Left kidney (tissue), 2 donors: Measurements from ENCODE around the gene ERGIC1. TPM values are rescaled to one million over a fixed set of nuclear protein-coding genes. Genes with fewer than 3 reads are reported as not detected.

ENCODE experiments used
- DNase-seq: peaks from one replicate; pipeline ENCODE4 v3.0.0-alpha.2; 2013
- polyA plus RNA-seq: library from polyadenylated mRNA; unstranded; fragments of 120-200 nt; gene quantifications from one replicate; pipeline ENCODE4 v1.2.1, GENCODE V29; 2013; ENCODE audit not compliant: insufficient read length

Gene ERGIC1
- polyA plus RNA-seq, 1 donor, result 122 TPM

DNA sequence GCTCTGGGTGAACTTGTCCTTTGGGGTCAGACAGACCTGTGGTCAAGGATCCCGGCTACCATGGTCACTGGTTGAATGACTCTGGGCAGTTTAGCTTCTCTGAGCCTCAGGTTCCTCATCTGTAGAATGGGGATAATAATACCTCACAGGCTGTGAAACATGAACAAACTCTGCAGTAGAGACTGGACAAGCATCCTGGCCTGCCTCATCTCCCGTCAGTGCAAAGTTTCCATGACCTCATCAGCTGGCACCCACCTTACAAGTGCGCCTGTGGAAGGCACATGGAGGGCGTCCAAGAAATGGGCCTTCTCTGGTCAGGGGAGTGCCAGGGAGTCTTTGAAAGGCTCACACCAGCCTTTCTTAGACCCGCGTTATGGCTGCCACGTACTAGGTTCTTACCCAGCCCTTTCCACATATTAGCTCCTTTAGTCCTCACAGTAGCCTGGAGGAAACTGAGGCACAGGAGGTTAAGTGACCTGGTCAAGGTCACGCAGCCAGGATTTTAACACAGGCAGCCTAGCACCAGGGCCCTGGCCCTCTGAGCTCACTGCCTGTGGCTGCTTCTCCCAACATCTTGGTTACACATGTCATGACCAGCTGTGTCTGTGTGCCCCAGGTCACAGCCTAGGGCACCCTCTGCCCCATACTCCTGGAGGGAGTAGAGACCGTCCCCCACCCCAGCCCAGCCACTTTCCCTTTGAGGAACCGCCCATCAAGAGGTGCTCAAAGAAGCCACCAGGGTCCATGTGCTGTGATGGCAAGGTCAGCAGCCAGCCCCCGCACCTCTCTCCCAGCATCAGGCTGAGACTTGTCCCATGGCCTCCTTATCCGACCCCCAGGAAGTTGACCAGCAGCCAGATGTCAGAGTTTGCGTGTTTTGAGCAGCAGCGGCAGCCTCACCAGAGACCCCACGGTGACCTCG is 85.7 kb downstream of the ERGIC1 start:
- DNase-seq, result no peak

DNA sequence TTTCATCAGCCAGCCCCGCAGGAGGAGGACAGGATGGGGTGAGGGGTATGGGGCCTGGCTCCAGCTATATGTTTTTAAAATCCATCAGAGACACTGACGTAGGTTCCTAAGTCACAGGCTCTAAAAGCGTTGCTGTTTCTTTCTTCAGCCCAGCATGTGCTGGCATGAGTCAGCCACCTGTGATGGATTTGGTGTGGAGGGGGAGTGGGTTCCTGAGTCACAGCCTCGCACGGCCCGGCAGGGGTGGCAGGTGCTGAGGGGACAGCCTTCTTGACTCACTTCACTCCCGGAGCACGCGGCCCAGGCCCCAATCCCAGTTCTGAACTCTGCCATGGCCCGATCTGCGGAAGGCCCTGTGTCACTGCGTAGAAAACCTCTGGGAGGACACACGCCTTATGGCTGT is 86.4 kb downstream of the ERGIC1 start:
- DNase-seq, result no peak

DNA sequence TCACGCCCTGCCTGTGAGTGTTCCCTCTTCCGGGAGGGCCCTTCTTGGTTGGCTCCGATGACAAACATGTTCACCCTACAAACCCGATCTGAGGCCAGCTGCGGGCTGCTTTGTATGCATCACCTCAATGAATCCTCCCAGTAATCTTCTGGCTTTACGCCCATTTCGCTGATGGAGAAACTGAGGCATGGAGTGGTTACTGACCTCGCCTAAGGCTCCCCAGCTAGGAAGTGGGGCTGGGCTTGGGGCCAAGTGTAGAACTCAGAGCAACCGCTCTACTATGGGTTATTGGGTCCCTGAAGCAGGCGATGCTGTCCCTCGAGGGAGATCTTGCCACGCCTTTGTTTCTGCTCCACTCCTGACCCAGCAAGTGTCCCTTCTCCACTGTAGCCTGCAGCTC is 86.9 kb downstream of the ERGIC1 start:
- DNase-seq, result no peak

DNA sequence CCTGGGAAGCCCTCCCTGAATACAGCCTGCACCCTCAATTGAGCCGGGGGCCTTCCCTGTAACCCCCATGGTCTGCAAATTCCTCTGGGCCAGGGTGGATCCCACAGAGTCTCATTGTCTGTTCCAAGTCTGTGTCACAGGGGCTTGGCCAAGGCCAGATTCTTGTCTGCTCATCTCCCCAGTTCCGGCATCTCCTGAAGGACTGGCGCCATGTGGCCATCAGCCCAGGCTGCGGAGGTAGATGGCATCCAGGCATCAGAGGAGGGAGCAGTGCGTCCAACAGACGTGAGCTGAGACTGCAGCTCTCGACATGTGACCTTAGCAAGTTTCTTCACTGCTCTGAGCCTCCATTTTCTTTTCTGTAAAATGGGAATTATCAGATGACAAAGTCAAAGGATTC is 87.9 kb downstream of the ERGIC1 start:
- no peak for DNase-seq

DNA sequence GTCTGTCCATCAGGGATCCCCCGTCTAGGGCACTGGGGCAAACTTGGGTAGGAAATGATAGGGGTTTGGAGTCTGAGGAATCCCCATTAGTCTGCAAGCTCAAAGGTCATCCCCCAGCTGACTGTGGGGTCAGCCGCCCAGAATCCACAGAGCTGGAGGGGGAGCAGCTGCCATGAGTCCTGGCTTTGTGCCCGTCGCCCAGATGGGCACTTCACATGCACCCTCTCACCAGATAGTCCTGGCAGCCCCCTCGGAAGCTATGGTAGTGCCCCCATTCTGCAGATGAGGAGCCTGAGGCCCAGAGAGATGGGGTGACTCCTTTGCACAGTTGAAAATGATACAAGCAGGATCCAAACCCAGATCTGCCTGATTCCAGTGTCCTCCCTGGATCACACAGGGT is 89.5 kb downstream of the ERGIC1 start:
- DNase-seq, result no peak

DNA sequence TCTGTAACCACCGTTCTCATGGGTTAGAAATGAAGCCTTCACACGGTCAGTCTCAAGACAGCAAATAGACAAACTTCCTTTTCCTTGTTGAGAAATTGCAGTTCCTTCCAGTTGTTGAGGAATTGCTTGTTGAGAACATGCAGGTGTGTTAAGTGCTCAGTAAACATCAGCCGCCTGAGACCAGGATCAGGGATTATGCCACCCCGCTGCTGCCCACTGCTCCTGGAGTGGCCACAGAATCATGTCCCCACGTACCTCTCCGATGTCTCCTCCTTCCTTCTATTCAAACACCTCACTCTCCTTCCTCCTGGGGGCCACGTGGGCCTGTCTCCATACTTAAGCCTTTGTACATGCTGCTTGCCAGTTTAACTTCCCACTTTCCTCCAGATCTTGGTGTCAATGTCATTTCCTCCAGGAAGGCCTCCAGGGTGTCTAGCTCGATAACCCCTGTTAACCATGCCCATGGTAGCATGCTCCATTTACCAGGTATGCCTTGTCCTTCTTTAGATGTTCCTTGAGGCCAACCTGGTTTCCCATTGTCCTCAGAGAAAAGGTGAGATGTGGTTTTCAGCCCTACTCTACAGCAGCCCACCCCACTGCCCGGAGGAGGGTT is 91.4 kb downstream of the ERGIC1 start:
- DNase-seq, result no peak

DNA sequence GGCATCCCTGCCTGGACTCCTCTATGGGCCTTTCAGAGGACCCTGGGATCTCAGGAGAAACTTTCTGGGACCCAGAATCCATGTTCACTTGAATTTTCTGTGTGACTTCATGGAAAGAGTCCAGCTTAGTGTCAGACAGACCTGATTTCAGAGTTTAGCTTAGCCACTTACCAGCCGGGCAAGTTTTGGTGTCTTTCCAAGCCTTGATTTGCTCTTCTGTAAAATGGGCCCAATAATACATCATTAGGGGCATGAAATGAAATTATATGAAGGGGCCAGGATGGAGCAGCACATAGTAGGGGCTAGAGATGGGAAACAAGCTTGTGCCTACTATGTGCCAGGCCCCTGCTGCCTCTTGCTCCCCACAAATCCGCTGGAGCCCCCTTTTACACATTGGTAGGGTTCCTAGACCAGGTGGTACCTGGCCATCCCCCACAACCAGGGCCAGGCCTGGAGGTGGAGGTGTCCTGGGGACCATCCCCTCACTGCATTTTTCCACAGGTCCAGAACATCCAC is 92.0 kb downstream of the ERGIC1 start:
- DNase-seq, result no peak

DNA sequence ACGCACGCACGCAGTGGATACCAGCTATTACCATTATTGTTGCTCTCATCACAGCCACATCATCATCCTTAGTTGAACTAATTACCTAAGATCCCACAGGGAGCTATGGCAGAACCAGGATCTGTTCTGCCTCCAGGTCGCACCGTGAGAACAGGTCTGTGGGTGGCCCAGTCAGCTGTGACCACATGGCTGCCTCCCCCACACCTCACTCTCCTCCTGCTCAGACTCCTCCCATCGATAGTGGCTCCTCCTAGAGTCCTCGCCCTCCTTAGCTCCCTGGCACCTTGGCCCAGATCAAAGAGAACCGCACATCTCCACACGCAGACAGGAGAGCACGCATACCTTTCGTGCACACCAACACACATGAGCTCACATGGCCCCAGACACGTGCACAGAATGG is 92.7 kb downstream of the ERGIC1 start:
- peak; percentile 69 for DNase-seq

DNA sequence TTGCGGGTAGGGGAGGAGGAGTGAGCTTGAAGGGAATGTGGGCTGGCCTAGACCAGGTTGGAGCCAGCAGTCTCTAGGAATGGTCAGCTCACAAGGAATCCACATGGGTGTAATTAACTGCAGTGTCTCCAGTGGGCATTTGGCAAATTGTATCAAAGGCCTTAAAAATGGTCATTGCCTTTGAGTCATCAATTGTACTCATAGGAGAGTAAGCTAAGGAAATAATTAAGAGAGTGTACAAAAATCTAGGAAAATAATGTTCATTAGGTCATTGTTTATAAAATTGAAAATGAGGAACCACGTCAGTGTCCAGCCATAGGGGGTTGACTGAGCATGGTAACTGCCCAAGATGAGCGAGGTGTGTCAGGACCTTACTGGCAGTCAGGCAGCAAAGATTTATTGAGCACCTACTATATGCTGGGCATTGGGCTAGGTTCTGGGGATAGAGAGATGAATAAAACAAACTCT is 95.4 kb downstream of the ERGIC1 start:
- no peak for DNase-seq

DNA sequence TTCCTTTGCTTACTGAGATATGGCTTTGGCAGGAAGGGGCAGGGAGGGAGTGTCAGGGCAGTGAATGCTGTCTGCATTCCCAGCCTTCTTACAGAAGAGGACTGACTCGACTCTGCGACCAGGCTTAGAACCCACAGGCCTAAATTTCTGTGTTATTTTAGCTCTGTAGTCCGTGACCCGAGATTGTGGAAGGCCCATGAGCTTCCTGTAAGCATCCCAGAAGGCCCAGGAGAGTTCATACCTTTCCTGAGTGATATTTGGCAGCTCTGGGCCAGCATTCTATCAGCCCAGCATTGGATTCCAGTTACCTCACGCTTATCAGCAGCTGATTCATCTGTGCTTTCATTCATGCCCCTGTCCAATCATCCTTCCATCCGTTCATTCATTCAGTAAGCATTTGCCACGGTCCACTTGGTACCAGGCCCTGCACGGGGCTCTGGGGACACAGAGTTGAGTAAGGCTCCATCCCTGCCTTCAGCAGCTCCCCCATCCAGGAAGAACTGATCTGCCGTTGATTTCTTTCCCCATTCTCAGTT is 97.0 kb downstream of the ERGIC1 start:
- no peak for DNase-seq

DNA sequence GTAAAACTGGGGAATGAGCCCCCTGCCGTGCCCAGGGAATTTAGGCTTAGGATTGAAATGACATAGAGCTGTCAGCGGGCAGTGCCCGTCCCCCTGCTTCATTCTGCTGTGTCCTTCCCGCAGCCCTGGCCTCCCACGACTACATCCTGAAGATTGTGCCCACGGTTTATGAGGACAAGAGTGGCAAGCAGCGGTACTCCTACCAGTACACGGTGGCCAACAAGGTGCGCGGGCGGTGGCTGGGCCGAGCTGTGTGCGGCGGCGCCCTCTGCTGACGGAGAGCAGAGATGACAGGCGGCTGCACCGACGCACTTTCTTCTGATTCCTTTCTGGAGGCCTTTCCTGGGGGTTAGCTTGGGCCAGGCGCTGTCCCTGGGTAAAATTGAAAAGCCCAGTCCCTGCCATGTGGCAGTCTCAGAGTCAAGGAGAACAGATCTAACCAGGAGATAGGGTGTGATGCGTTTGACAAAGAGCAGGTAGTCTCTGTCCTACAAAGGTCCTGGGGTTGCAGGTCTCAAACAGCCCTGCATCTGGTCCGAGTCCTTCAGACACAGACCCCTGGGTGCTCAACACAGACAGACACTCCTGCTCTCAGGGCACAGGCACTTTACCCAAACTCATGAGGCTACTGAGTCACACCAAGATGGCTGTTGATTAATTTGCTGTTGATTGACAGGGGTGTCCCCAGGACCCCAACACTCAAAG is 98.4 kb downstream of the ERGIC1 start:
- DNase-seq, result no peak

DNA sequence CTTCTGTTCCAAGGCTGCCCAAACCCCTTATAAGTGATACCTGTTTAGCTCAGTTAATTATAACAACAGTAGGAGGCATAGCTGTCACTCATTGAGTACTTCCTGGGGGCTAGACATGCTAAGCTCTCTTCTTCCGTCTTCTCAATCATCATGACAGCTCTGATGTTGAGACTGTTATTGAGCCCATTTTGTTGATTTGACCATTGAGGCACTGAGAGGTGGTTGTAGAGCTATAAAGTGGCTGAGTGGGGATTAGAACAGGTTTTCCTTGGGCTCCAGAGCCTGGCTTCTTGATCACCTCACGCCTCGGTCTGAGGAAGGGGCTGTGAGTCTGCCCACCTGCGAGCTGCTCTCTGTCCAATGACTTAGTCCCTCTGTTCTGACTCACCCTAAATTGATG is 99.2 kb downstream of the ERGIC1 start:
- no peak for DNase-seq

DNA sequence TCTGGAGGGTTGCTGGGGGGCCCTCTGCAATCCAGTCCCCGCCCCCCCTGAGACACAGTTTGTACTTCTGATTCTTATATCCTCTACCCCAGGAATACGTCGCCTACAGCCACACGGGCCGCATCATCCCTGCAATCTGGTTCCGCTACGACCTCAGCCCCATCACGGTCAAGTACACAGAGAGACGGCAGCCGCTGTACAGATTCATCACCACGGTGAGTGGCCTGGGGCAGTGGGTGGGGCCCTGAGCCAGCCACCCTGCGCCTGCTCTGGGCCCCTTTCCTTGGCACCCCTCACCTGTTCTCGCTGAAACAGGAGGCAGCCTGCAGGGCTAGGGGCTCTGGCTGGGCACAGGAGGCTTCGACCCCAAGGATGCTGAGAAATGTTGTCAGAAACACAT is 101.0 kb downstream of the ERGIC1 start:
- no peak for DNase-seq

DNA sequence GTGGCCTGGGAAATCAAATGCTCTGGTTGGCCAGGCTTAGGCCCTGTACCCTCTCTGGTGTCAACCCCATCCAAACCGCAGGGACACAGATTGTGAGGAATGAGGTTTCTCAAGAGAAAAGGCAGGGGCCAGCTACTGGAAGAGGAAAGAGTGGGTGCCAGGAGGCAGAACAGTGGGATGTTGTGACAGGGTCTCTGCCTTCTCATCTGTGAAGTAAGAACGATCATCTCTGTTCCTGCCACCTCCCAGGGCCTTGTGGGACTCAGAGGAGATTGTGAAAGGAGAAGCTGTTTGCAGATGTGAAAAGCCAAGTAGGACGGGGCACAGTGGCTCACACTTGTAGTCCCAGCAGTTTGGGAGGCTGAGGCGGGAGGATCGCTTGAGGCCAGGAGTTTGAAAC is 102.3 kb downstream of the ERGIC1 start:
- no peak for DNase-seq

DNA sequence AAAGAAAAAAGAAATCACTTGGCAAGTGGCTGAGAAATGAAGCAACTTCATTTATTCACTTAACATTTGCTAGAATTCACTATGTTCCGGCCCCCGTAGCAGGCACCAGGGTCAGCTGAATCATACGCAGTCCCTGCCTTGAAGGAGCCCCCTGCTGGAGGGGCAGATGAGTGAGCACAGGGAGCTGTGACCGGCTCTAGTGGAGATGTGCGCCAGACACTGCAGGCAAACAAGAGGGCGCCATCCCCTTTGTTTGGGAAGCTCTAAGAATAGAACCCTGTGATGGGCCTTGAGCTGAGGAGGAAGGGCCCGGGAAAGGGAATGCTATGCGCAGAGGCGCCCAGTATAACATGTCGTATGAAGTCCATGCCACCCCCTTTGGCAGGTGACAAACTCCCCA is 105.0 kb downstream of the ERGIC1 start:
- DNase-seq, result no peak

DNA sequence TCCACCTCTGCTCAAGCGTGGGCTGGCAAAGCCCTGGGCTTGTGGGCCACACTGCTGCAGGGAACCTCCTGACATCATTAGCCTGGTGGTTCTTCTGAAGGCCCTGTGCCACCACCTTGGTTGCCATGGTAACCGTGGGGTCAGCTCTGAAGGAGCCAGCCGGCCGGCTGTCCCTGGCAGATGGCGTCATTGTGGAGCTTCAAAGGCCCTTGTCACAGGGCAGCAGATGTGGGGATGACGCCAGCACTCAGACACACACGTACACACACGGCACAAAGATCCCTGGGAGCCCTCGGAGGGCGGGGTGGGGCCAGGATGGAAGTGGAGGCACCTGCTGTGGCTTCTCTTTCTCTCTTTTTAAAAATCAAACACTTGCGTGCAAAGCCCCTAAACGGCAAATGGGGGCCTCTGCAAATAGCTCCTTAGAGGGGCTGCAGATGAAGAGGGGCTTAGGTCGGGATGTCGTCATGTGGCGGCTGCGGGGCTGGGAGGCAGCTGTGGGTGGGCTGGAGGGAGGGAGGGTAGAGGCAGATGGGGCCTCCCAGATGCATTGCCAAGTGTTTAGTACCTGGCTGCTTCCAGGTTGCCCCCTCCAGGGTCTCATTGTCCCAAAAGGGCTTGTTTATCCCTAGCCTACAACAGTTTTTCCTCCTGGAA is 105.7 kb downstream of the ERGIC1 start:
- no peak for DNase-seq

DNA sequence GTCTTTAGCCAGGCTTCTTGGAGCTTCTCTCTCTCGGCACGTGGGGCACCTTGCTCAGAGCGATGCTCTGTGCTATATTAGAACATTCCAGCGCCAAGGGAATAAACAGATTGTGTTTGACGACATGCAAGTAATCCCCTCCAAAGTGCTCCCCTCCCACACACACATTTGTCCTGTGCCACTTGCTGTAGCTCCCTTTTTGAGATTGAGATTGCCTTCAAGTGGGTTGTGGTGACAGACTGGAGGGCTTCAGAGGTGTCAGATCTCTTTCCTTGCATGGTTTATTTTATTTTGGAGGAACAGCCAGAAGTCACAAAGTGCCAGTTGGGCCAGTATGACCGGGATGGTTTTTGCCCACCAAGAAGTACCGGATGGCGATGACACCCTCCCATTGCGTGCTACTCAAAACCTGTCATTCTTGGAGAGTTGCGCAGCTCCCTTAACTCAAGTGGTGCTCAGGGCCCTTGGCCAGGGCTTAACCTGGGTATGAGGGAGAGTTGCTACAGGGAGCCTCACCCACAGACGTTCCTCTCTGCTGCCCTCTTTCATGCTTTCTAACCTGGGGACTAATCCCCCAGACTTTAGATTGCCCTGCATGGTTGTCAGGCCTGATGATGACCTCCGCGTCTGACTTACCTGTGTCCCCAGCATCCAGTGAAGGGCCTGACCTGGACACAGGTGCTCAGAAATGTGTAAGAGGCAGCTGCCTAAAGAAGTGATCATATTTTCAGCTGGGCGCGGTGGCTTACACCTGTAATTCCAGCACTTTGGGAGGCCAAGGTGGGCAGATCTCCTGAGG is 106.4 kb downstream of the ERGIC1 start:
- no peak for DNase-seq

DNA sequence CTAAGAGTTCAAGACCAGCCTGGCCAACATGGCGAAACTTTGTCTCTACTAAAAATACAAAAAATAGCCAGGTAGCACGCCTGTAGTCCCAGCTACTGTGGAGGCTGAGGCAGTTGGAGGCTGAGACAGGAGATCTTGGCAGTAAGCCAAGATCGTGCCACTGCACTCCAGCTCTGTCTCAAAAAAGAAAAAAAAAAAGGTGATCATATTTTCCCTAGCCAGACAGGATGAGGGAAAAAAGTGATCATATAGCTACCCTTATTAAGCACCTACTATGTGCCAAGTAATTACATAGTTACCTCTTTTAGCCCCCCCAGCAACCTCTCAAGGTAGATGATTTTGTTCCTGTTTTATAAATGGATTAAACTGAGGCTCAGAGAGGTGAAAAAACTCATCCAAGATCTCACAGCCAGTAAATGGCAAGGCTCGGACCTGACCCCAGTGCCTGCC is 107.0 kb downstream of the ERGIC1 start:
- no peak for DNase-seq

DNA sequence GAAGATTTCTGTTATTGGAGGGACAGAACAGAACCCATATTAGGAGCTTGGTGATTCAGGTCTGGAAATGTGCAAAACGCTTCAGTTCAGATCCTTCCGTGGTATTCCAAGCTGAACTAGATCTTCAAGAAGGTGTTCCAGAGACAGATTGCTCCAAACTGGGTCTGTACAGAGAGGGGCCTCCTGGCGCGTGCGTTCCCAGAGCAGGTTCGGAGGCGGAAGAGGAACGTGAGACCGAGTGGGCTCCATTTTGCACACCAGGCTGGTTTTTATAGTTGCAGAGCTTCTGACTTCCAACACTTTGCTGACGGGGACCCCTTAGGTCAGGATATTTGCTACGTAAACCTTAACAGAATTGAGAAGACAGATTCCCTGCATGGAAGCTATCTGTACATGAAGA is 108.5 kb downstream of the ERGIC1 start:
- DNase-seq, result no peak

DNA sequence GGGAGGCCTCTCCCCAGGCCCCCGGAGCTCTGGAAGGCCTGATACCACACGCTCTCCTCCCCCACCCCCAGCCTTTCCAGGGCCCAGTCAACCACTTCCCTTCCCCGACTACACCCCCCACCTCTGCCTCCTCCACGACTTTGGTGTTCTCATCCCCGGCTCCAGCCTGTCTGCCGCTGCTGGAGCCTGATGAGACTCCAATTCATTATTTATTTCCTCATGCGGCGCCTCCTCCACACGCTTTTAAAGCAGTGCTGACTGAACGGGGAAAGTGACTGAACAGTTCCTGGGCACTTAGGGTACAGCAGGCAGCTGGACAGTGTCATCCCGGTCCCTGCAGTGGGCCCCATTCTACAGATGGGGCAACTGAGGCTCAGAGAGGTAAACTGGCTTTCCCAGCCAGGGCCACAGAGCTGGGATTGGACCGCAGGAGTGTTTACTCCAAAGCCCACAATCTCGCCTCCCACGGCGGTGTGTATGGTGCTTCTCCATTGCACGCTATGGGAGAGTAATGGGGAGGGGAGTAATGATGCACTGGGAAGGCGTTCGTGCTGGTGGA is 109.3 kb downstream of the ERGIC1 start:
- peak; percentile 74 for DNase-seq

DNA sequence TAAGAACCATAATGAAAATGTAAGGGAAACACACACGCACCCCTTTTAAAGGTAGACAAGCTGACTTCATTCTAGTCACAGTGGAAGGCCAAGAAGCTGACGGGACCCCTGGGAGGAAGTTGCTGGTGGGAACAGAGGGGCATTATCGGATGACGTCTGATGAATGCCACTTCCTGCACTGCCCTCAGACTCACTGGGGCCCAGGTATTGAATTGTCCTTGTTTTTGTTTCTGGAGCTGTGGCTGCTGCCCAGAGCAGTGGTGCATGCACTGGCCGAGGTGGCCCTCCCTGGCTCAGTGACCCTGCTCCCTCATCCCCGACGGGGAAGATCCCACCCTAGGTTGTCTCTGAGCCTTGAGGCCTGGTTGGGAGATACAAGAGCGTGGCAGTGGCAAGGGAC is 109.9 kb downstream of the ERGIC1 start:
- DNase-seq, result no peak
